GM19099 (cell line): Measurements from ENCODE around the gene PAX9.

ENCODE experiments used
- POLR2A ChIP-seq: IDR thresholded peaks from 3 replicates; pipeline ENCODE4 v1.6.1; 2011; ENCODE audit warnings: low read depth; ENCODE audit not compliant: insufficient read length; ENCODE audit errors: extremely low read depth

PAX9 gene

GRCh38 chr14:36682338-36682737 is 20.7 kb downstream of the PAX9 start:
- no peak for TF ChIP-seq POLR2A

GRCh38 chr14:36683083-36683724 is 21.5 kb downstream of the PAX9 start:
- TF ChIP-seq POLR2A: no peak

DNA sequence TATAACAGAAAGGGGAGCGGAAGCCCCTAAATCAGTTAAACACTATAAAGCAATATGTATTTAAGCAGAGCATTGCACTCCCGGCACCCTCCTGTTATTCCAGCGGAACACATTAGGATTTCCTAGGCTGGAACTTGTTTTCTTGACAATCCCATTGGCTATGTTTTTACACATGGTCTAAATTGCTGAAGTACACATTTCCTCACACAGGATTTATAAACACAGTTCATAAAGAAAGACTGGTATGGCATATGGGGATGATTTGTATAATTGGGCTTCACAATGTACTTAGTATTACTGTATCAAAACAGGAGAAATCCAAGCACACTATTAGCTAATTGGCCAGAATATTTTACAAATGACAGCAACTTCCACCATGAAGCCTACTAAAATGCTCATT is 23.3 kb downstream of the PAX9 start:
- TF ChIP-seq POLR2A: no peak

GRCh38 chr14:36690311-36691040 is 28.8 kb downstream of the PAX9 start:
- no peak for TF ChIP-seq POLR2A

- no peak for TF ChIP-seq POLR2A
Measured at GRCh38 chr14:36700651-36701050, 39.0 kb downstream of the PAX9 start.

DNA sequence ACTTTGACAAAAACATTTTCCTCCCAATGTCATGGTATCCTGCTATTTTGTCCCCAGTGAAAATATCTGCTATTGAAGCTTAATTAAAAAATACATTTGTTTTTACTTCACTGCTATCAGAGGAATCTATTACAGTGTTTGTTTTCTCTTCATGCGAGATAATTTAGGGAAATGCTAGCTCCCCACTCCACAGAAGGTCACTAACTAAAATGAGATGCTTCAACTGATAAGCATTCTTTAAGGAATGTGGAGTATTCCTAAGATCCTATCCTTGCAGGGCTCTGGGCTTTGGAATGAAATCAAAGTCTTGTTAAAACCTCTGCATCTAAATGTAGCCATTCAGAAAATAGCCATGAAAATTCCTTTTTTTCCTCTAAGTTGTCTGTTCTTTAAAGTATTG is 39.5 kb downstream of the PAX9 start:
- no peak for TF ChIP-seq POLR2A

GRCh38 chr14:36702474-36702873 is 40.8 kb downstream of the PAX9 start:
- TF ChIP-seq POLR2A: no peak

DNA sequence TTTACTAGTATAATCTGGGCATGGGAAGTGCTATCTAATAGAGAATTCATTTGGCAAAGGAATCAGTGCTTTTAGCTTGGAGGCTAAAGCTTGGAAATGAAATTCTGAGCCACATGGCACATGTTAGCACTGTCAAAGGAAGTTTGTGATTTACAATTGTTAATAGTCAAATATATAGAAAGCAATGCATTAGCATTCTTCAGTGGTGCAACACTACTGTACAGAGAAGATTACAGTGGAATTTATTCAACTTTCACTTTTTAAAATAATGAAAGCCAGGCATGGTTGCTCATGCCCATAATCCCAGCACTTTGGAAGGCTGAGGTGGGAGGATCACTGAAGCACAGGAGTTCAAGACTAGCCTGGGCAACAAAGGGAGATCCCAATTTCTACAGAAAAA is 45.9 kb downstream of the PAX9 start:
- TF ChIP-seq POLR2A: no peak

GRCh38 chr14:36713960-36714703 is 52.5 kb downstream of the PAX9 start:
- TF ChIP-seq POLR2A: no peak

DNA sequence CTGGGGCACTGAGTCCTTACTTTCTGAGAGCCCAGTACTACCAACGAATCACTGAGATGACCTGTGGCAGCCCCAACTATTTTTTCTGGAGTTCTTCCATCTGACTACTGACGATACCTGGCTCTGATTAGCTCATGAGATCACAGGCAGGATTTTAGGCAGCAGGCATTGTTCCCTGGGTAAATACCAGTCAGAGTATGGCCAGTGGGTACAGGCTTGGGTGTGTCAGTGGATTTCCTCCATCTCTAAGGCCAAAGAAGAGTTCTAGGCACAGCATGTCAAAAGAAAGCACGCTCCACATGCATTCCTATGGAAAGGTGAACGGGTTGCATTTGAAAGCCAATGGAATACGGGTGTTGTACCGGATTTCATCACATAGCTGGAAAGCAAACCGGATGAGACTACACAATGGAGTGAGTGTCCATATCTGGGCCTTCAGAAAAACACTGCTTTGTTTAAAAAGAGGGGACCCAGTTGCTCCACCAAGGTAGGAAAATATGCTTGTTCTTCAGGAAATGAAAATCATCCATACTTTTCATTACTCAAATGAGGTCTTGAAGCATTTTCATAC is 55.0 kb downstream of the PAX9 start:
- TF ChIP-seq POLR2A: no peak

- no peak for TF ChIP-seq POLR2A
Measured at GRCh38 chr14:36717363-36717762, 55.7 kb downstream of the PAX9 start.

DNA sequence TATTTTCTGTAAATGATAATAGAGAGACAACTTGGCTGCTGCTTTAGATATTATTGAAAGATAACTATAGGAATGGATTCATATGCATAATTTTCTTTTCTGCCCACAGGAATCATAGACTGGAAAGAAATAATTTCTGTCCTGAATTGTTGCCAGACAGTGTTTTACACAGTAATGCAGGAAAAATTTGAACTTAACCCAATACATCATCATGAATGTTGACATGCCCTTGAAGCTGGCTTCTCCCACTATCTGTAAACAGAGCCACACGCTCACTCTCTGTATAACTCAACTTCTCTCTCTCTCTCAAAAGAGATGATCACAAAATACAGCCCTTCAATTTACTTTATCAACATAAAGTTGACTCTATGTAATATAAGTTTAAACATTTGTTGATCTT is 56.6 kb downstream of the PAX9 start:
- TF ChIP-seq POLR2A: no peak

GRCh38 chr14:36719823-36720222 is 58.2 kb downstream of the PAX9 start:
- no peak for TF ChIP-seq POLR2A

DNA sequence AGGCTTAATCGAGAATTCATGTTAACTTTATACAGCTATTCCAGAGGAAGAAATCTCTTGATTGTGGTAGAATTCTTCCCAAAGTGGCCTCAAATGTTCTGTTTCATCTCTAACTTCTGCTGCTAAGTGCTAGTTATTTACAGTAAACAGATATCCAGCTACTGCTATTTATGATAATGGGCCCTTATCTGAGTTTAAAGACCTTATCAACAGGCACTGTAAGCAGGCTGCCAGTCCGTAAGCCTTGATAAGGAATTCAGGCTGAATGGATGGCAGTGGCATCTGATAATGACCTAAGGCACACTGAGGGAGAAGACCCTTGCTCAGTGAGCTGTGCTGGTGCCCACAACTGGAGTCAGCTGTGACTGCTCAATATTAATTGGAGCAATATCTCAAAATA is 59.0 kb downstream of the PAX9 start:
- TF ChIP-seq POLR2A: no peak

- no peak for TF ChIP-seq POLR2A
Measured at GRCh38 chr14:36721877-36722276, 60.2 kb downstream of the PAX9 start.

DNA sequence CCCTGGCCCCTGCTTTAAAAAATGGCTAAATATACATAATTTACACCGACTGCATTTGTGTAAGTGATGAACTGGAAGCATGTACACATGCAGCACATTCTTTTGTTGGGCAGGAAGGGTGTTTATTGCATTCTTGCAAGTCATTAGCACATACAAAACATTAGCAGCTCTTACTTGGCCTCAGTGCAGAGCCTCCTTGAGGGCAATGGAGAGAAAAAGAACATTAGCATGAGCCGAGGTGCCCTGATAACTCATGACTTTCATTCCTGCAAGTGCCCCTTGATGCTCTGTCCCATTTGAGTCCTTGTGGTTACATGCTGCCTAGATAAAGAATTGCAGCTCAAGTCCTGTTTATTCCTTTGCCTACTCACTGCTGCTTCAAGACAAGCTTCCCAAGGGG is 61.9 kb downstream of the PAX9 start:
- TF ChIP-seq POLR2A: no peak
